Measurements from ENCODE around the gene NATD1.
"Not testable (repeated sequence)": the region's sequence is repeated elsewhere in the genome, so short reads cannot be mapped to it uniquely, and the experiment has no call there.

NATD1 gene

DNA sequence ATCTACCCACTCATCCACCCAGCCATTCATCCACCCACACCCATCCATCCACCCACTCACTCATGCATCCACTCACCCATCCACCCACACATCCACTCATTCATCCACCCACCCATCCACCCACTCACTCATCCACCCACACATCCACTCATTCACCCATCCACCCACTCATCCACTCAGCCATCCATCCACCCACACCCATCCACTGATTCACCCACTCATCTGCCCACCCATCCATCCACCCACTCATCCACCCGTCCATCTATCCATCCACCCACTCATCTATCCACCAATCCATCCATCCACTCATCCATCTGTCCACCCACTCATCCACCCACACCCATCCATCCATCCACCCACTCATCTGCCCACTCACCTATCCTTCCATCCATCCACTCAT lies 17.3 kb downstream of the NATD1 start:
- CTCF ChIA-PET: no interaction called here
- DNase-seq (ENCODE audit: extremely low spot score): no peak
- POLR2A ChIA-PET: no interaction called here
- no peak for TF ChIP-seq FOXM1 (IDR thresholded peaks at IDR 0.05; ENCODE audit: borderline replicate concordance)
- peak; percentile 66; the same call in 1 of the 2 replicates for TF ChIP-seq TARDBP (IDR thresholded peaks at IDR 0.05)

DNA sequence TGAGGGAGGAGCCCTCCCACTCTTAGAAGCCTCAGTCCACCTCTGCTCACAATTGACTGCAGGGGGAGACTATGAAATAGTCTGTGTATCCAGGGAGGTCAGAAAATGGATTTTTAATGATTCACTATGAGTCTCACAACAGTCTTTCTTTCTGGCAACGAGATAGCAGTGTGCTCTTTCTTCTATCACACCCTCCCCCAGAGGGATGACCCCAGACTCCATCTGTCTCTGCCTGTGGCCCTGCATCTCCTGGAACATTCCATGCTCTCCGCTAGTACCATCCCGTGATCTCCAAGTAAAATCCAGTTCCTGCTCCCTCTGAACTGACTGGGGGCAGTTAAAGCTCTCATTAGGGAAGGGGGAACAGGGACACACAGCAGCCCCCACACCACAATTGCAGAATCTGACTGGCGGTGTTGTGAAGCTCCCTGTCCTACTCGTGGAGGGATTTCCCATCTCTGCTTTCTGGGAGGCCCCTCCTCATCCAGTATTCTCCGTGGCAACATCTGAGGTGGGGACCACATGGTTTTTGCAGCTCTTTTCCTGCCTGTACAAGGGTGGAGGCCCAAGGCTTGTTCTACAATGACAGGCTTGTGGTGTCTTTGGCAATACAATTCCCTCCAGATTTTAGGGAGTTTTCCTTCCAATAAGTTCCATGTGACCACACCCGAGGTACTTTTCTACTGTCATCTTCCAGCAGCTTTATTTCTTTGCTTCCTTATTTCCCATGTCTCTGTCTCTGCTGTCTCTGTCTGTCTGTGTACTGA lies 19.4 kb downstream of the NATD1 start:
- ChIA-PET POLR2A (no interaction called here), CTCF (no interaction called here)
- TF ChIP-seq SP1 (IDR thresholded peaks at IDR 0.05): no peak
- TF ChIP-seq NFRKB (IDR thresholded peaks at IDR 0.05): no peak
- no peak for TF ChIP-seq ZNF384 (IDR thresholded peaks at IDR 0.05)
- TF ChIP-seq FOXA1 (IDR thresholded peaks at IDR 0.05): no peak
- TF ChIP-seq TARDBP (IDR thresholded peaks at IDR 0.05): no peak
- DNase-seq (ENCODE audit: extremely low spot score): no peak

DNA sequence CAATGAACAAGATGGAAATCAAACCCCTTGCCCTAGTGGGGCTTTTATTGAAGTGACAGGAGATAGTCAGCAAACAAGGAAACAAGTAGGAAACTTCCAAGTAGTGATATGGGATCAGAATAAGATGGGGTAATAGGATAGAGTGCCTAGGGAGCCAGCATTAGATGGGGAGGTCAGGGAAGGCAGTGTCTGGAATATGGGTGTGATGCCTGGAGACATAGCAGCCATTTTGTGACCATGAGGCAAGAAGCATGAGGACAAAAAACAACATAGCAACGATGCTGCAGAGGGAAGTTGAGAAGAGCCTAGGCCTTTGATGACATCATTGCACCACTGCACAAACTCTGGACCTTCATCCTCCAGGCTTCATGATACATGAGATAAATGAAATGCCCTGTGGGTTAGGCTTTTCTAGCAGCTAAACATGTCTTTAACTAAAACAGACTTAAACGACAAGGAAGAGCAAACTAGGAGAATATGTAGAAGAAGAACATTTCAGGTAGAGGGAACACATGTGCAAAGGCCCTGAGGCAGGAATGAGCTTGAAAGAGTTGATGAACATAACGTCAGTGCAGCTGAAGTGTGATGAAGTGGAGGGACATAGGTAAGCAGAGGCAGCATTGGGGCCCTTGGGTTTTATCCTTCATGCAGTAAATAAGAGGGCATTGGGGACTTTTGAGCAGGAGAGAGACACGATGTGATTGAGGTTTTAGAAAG lies 21.0 kb downstream of the NATD1 start:
- TF ChIP-seq NFRKB (IDR thresholded peaks at IDR 0.05) (no peak), FOXM1 (IDR thresholded peaks at IDR 0.05; ENCODE audit: borderline replicate concordance) (no peak), FOXA1 (IDR thresholded peaks at IDR 0.05) (no peak), L3MBTL2 (conservative IDR thresholded peaks at IDR 0.05) (no peak), TARDBP (IDR thresholded peaks at IDR 0.05) (no peak), HDGF (IDR thresholded peaks at IDR 0.05; ENCODE audit: borderline replicate concordance) (no peak), FOXK2 (IDR thresholded peaks at IDR 0.05) (no peak), BHLHE40 (IDR thresholded peaks at IDR 0.05; ENCODE audit: borderline replicate concordance) (no peak), SUZ12 (IDR thresholded peaks at IDR 0.05) (no peak), CTBP1 (IDR thresholded peaks at IDR 0.05; ENCODE audit: borderline replicate concordance) (no peak), ELF4 (IDR thresholded peaks at IDR 0.05) (no peak), ZNF384 (IDR thresholded peaks at IDR 0.05) (no peak), ARNT (IDR thresholded peaks at IDR 0.05) (no peak), SP1 (IDR thresholded peaks at IDR 0.05) (no peak), LEF1 (IDR thresholded peaks at IDR 0.05; ENCODE audit: borderline replicate concordance) (no peak)
- TF ChIP-seq, protein P1, sequence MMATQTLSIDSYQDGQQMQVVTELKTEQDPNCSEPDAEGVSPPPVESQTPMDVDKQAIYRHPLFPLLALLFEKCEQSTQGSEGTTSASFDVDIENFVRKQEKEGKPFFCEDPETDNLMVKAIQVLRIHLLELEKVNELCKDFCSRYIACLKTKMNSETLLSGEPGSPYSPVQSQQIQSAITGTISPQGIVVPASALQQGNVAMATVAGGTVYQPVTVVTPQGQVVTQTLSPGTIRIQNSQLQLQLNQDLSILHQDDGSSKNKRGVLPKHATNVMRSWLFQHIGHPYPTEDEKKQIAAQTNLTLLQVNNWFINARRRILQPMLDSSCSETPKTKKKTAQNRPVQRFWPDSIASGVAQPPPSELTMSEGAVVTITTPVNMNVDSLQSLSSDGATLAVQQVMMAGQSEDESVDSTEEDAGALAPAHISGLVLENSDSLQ (IDR thresholded peaks at IDR 0.05): no peak
- POLR2A ChIA-PET: no interaction called here
- CTCF ChIA-PET: no interaction called here
- no peak for DNase-seq (ENCODE audit: extremely low spot score)

DNA sequence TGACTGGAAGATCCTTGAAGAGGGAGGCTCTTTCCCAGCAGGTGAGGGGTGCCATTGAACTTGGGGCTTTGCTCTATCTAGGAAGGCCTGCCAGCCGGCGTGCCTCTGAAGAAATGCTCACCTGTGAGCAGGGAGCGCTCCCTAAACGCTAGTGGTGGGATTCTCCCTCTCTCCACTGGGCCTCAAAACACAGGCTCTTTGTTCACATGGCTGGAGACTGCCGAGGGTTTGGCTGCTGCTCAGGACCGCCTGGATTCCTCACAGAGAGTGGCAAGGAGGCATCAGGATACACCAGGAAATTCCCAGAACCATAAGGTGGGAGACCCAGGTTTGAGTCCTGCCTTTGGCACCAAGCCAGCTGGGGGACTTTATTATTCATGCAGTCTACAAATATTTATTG lies 21.7 kb downstream of the NATD1 start:
- POLR2A ChIA-PET: no interaction called here
- CTCF ChIA-PET: no interaction called here

DNA sequence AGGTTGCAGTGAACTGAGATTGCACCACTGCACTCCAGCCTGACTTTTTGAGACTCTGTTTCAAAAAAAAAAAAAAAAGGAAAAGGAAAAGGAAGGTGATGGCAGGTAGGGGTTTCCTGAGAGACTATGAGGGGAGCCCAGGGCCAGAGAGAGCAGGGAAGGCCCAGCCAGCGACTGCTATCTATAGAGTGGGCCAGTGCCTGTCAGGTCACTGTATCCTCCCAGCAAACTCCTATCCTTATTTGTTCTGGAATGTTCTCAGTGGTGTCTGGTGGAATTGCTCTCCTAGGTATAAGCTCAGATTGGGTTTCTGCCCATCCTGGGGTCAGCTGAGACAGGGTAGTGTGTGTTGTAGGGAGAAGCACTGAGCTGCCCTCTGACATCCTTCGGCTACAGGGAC lies 24.4 kb downstream of the NATD1 start:
- TF ChIP-seq TARDBP (IDR thresholded peaks at IDR 0.05) (no peak), L3MBTL2 (conservative IDR thresholded peaks at IDR 0.05) (no peak), ELF4 (IDR thresholded peaks at IDR 0.05) (no peak), SUZ12 (IDR thresholded peaks at IDR 0.05) (no peak), HDGF (IDR thresholded peaks at IDR 0.05; ENCODE audit: borderline replicate concordance) (no peak), LEF1 (IDR thresholded peaks at IDR 0.05; ENCODE audit: borderline replicate concordance) (no peak), CTBP1 (IDR thresholded peaks at IDR 0.05; ENCODE audit: borderline replicate concordance) (no peak), SP1 (IDR thresholded peaks at IDR 0.05) (no peak), ZNF384 (IDR thresholded peaks at IDR 0.05) (no peak), ARNT (IDR thresholded peaks at IDR 0.05) (no peak), FOXM1 (IDR thresholded peaks at IDR 0.05; ENCODE audit: borderline replicate concordance) (no peak), BHLHE40 (IDR thresholded peaks at IDR 0.05; ENCODE audit: borderline replicate concordance) (no peak)
- TF ChIP-seq, protein P1 (IDR thresholded peaks at IDR 0.05): no peak
- POLR2A ChIA-PET: no interaction called here
- CTCF ChIA-PET: interaction anchor here (0.9 kb wide), 2 partner anchors 34 to 100 kb away, joined by 4 to 6 read pairs; no protein-coding TSS in a partner anchor
- no peak for DNase-seq (ENCODE audit: extremely low spot score)

More for the DNA sequence above, 21.7 kb downstream of the NATD1 start:
- TF ChIP-seq TARDBP (IDR thresholded peaks at IDR 0.05): no peak
- DNase-seq (ENCODE audit: extremely low spot score): no peak

DNA sequence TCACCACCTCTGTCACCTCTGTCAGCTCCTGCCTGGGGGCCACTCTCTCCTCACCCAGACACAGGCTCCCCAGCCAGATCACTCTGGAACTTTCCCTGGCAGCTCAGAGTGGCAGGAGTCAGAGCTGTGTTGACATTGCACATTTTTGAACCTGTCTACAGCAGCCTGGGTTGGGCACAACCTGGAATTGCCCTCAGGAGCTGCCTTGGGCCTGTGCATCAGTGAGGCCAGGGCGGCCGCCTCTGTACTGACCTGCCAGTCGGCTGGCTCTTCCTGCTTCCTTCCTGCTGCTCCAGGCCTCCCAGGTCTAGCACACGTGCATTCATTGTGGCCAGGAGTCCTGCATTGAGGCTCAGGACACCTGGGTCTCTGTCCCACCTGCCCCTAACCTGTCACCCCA lies 25.1 kb downstream of the NATD1 start:
- ChIA-PET CTCF (no interaction called here), POLR2A (no interaction called here)
- DNase-seq (ENCODE audit: extremely low spot score): no peak
- no peak for TF ChIP-seq ZNF384 (IDR thresholded peaks at IDR 0.05)
- TF ChIP-seq HDGF (IDR thresholded peaks at IDR 0.05; ENCODE audit: borderline replicate concordance): no peak
- TF ChIP-seq, protein P1 (IDR thresholded peaks at IDR 0.05): no peak
- TF ChIP-seq L3MBTL2 (conservative IDR thresholded peaks at IDR 0.05): no peak
- no peak for TF ChIP-seq SP1 (IDR thresholded peaks at IDR 0.05)
- no peak for TF ChIP-seq FOXA1 (IDR thresholded peaks at IDR 0.05)
- no peak for TF ChIP-seq SUZ12 (IDR thresholded peaks at IDR 0.05)

DNA sequence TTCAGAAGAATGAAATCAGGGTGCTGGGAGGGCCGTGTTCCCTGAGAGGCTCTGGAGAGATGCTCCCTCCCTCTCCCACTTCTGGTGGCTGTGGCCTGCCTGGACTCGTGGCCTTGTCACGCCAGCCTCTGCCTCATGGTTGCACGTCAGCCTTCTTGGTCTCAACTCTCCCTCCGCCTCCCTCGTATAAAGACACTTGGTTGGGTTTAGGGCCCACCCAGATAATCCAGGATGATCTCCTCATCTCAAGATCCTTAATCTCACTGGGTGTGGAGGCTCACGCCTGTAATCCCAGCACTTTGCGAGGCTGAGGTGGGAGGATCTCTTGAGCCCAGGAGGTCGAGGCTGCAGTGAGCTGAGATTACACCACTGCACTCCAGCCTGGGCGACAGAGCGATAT lies 25.9 kb downstream of the NATD1 start:
- POLR2A ChIA-PET; DNase-seq (ENCODE audit: extremely low spot score); CTCF ChIA-PET: not testable (repeated sequence)

Data from HEK293T (cell line).